WTC11 (cell line): Measurements from ENCODE around the gene CXCR5.

Experiments used
- CREB1 ChIP-seq: sonication (generic); formaldehyde crosslinking; IDR thresholded peaks from 2 replicates; pipeline ENCODE4 v1.8.0; 2023; ENCODE audit warnings: mild to moderate bottlenecking, missing genetic modification reagents
- CTCF ChIP-seq: fragments of 200-600 bp; IDR thresholded peaks from 2 replicates; pipeline ENCODE4 v1.8.0; 2022; ENCODE audit warnings: antibody characterized with exemption
- ELF4 ChIP-seq: sonication (generic); formaldehyde crosslinking; IDR thresholded peaks from 2 replicates; pipeline ENCODE4 v1.8.1; 2022; ENCODE audit warnings: low read depth, mild to moderate bottlenecking, moderate library complexity, missing genetic modification reagents
- KAT7 ChIP-seq: sonication (generic); formaldehyde crosslinking; IDR thresholded peaks from 2 replicates; pipeline ENCODE4 v1.8.1; 2023; ENCODE audit warnings: missing genetic modification reagents, mild to moderate bottlenecking, borderline replicate concordance
- TF ChIP-seq, protein P1 (sequence below): sonication (generic); formaldehyde crosslinking; IDR thresholded peaks from 2 replicates; pipeline ENCODE4 v1.8.1; 2022; ENCODE audit warnings: low read depth, mild to moderate bottlenecking, moderate library complexity, missing genetic modification reagents, borderline replicate concordance
- TF ChIP-seq, protein P2 (sequence below): sonication (generic); formaldehyde crosslinking; IDR thresholded peaks from 2 replicates; pipeline ENCODE4 v1.8.0; 2022; ENCODE audit warnings: mild to moderate bottlenecking, missing genetic modification reagents
- TF ChIP-seq, protein P3 (sequence below): sonication (generic); formaldehyde crosslinking; IDR thresholded peaks from 2 replicates; pipeline ENCODE4 v1.8.1; 2022; ENCODE audit warnings: mild to moderate bottlenecking, moderate library complexity, missing genetic modification reagents

DNA sequence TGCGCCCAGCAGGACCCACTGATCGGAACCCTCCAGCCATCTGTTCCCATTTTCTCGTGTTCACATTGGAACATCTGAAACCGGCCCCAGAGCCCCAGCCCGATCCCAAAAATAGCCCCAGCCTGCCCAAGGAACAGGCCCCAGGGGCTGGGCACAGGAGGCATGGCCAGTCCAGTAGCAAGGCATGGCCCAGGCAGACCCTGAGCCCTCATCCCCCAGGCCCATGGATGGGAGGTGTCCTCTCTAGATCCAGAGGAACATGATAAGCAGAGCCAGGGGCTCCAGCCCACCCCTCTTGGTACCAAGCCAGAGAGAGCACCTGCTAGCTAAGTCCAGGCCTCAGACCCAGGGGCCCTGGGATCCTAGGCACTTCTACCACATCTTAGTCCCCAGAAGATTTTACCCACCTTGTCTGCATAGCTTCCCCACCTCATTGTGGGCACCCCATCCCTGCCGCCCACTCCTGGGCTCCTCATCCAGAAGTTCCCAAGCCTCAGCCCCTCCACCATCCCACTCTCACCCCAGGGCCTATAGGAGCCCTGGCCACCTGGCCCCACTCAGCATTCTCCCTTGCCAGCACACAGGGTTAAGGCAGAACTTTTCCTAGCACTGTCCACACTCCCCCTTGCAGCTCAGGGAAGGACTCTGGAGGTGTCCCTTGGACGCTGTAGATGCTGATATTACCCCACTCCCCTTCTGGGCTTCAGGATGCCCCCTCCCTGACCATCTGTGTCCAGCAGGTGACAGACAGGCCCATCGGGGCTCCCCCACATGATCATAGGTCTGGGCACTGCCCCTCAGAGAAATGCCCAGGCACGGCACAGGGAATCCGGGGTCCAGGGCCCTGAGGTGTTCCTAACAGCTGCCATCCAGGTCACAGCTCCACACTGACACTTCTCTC, 32.5 kb downstream of the CXCR5 start:
- TF ChIP-seq ELF4 (CRISPR knock-in tag) (no peak), CTCF (no peak), KAT7 (CRISPR knock-in tag) (no peak), CREB1 (CRISPR knock-in tag) (no peak)
- TF ChIP-seq, protein P1, sequence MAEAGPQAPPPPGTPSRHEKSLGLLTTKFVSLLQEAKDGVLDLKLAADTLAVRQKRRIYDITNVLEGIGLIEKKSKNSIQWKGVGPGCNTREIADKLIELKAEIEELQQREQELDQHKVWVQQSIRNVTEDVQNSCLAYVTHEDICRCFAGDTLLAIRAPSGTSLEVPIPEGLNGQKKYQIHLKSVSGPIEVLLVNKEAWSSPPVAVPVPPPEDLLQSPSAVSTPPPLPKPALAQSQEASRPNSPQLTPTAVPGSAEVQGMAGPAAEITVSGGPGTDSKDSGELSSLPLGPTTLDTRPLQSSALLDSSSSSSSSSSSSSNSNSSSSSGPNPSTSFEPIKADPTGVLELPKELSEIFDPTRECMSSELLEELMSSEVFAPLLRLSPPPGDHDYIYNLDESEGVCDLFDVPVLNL = no peak
- TF ChIP-seq, protein P2, sequence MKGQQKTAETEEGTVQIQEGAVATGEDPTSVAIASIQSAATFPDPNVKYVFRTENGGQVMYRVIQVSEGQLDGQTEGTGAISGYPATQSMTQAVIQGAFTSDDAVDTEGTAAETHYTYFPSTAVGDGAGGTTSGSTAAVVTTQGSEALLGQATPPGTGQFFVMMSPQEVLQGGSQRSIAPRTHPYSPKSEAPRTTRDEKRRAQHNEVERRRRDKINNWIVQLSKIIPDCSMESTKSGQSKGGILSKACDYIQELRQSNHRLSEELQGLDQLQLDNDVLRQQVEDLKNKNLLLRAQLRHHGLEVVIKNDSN = no peak
- TF ChIP-seq, protein P3, sequence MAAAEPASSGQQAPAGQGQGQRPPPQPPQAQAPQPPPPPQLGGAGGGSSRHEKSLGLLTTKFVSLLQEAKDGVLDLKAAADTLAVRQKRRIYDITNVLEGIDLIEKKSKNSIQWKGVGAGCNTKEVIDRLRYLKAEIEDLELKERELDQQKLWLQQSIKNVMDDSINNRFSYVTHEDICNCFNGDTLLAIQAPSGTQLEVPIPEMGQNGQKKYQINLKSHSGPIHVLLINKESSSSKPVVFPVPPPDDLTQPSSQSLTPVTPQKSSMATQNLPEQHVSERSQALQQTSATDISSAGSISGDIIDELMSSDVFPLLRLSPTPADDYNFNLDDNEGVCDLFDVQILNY (CRISPR knock-in tag) = no peak
